ENCODE results near the gene TPX2. TPM values are rescaled to one million over a fixed set of nuclear protein-coding genes. Genes with fewer than 3 reads are reported as not detected.

Gene TPX2
- polyA plus RNA-seq, 2 of the 4 experiments (the other 2 are of a cell fraction) = 92.9 TPM

GRCh38 chr20:31708736-31709534 is 30.2 kb upstream of the TPX2 start:
- Histone ChIP-seq H3K27ac (peak overlapping the region; percentile 89 to 95), H3K4me3 (no peak overlapping the region), H3K4me1 (peaks cover 94% of the 10 kb centered on the region), H3K4me2 (peak overlapping the region; percentile 42), H3K9me3 (no peaks in the 10 kb centered on the region)
- ChIA-PET POLR2A (interaction anchor here (1.1 to 2.2 kb wide), 4 partner anchors 11 to 47 kb away, joined by 4 to 11 read pairs (median 6); partner anchors contain the start of gene BCL2L1), CTCF (interaction anchor here (2.3 to 12.5 kb wide), 2 partner anchors 13 to 47 kb away, joined by 11 to 167 read pairs; partner anchors contain the start of gene BCL2L1)
- DNase-seq (ENCODE audit: low read depth in 1 of 2, low spot score in 1 of 2) = no peak
- TF ChIP-seq JUN (IDR thresholded peaks at IDR 0.05) (0 out of 5 replicates have a peak, but pooled peaks of 1 of the 2 experiments have one; percentile 4), ATOH8 (CRISPR knock-in tag; IDR thresholded peaks at IDR 0.05; ENCODE audit: low read depth) (no peak), KDM5A (IDR thresholded peaks at IDR 0.05) (no peak), CEBPB (IDR thresholded peaks at IDR 0.05) (no peak), MAFK (IDR thresholded peaks at IDR 0.05; ENCODE audit: partially characterized antibody) (peak; percentile 81), RAD21 (conservative IDR thresholded peaks at IDR 0.05 in 1 of 2, IDR thresholded peaks at IDR 0.05 in 1 of 2) (no peak), SREBF2 (IDR thresholded peaks at IDR 0.05) (no peak), PHF8 (IDR thresholded peaks at IDR 0.05; ENCODE audit: borderline replicate concordance, low read depth) (no peak), RARB (CRISPR knock-in tag; IDR thresholded peaks at IDR 0.05) (no peak), CBX2 (IDR thresholded peaks at IDR 0.05; ENCODE audit: borderline replicate concordance, low read depth) (no peak)
- no peak for ATAC-seq
- FAIRE-seq = no peak
- WGBS (ENCODE audit: missing lambda C conversion rate) = 95% methylated on average over 11 of the region's 11 CpGs

GRCh38 chr20:31709939-31710338 is 29.2 kb upstream of the TPX2 start:
- DNase-seq (ENCODE audit: low read depth in 1 of 2, low spot score in 1 of 2) (no peak), FAIRE-seq (no peak), ATAC-seq (no peak)
- Histone ChIP-seq H3K4me2 (peak overlapping the region; percentile 80), H3K4me1 (peaks cover 96% of the 10 kb centered on the region), H3K4me3 (no peak overlapping the region), H3K27ac (peak overlapping the region; percentile 95 to 96), H3K9me3 (no peaks in the 10 kb centered on the region)
- CTCF ChIA-PET = interaction anchor here (0.6 to 12.5 kb wide), 6 partner anchors 12 to 143 kb away, joined by 4 to 167 read pairs (median 6); partner anchors contain the start of gene BCL2L1
- POLR2A ChIA-PET = no interaction called here
- TF ChIP-seq POLR2A (IDR thresholded peaks at IDR 0.05; ENCODE audit: low read length) = no peak
- TF ChIP-seq FOSL2 (IDR thresholded peaks at IDR 0.05) = no peak
- no peak for TF ChIP-seq FOSL2 (CRISPR knock-in tag; IDR thresholded peaks at IDR 0.05)
- no peak for TF ChIP-seq HOXB13 (CRISPR knock-in tag; IDR thresholded peaks at IDR 0.05; ENCODE audit: low read depth)
- TF ChIP-seq KDM5A (IDR thresholded peaks at IDR 0.05) = no peak
- no peak for TF ChIP-seq E2F6 (IDR thresholded peaks at IDR 0.05; ENCODE audit: borderline replicate concordance, low read depth)
- TF ChIP-seq CHD4 (IDR thresholded peaks at IDR 0.05; ENCODE audit: borderline replicate concordance) = no peak
- no peak for TF ChIP-seq ESRRA (IDR thresholded peaks at IDR 0.05; ENCODE audit: borderline replicate concordance, low read length)
- no peak for TF ChIP-seq EP300 (IDR thresholded peaks at IDR 0.05)
- no peak for TF ChIP-seq HES2 (IDR thresholded peaks at IDR 0.05)
- no peak for TF ChIP-seq HEYL (CRISPR knock-in tag; IDR thresholded peaks at IDR 0.05)
- TF ChIP-seq JUN (IDR thresholded peaks at IDR 0.05) = no peak
- TF ChIP-seq CHD2 (IDR thresholded peaks at IDR 0.05; ENCODE audit: low read length, partially characterized antibody) = no peak
- TF ChIP-seq REST (IDR thresholded peaks at IDR 0.05) = no peak
- TF ChIP-seq ATOH8 (CRISPR knock-in tag; IDR thresholded peaks at IDR 0.05; ENCODE audit: low read depth) = no peak
- no peak for TF ChIP-seq PBX3 (IDR thresholded peaks at IDR 0.05)
- no peak for TF ChIP-seq FOSB (CRISPR knock-in tag; IDR thresholded peaks at IDR 0.05)
- WGBS (ENCODE audit: missing lambda C conversion rate) = 78% methylated on average over 5 of the region's 5 CpGs
